HG03565 (cell line): ENCODE results near the gene GSPT2.
"Not testable (repeated sequence)": the region's sequence is repeated elsewhere in the genome, so short reads cannot be mapped to it uniquely, and the experiment has no call there.

Source experiments
- ATAC-seq: cut with Tn5 transposase; IDR thresholded peaks from one replicate; pipeline ENCODE4 v1.9.1; 2021; ENCODE audit warnings: mild to moderate bottlenecking, moderate library complexity; ENCODE audit not compliant: unreplicated experiment

Gene GSPT2

DNA sequence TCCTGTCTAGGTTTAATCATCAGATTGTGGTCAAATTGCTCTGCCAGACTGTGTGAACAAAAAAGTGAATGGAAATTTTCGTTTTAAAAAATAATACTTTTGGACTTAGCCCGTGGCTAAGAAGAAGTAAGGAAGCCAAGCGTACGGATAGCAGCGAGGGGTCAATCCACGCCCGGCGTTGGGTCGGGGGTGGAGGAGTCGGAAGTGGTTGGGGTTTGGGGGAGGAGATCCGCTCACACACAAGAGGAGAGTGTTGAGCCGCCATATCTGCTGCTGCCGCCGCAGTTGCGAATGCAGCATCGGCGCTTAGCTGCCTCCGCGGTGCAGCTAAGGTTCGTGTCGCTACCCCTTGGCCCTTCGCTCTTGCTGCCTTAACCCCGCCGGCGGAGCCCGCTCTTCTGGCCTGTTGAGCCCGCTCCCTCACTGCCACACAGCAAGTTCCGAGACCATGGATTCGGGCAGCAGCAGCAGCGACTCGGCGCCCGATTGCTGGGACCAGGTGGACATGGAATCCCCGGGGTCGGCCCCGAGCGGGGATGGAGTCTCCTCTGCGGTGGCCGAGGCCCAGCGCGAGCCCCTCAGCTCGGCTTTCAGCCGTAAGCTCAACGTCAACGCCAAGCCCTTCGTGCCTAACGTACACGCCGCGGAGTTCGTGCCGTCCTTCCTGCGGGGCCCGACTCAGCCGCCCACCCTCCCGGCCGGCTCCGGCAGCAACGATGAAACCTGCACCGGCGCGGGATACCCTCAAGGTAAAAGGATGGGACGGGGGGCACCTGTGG is at the start of gene GSPT2:
GSPT2 (plus strand) TSS at position 264 of the 779 bp plus-strand sequence; CDS start at position 449, 185 bp downstream.
- peak; percentile 83 for ATAC-seq

DNA sequence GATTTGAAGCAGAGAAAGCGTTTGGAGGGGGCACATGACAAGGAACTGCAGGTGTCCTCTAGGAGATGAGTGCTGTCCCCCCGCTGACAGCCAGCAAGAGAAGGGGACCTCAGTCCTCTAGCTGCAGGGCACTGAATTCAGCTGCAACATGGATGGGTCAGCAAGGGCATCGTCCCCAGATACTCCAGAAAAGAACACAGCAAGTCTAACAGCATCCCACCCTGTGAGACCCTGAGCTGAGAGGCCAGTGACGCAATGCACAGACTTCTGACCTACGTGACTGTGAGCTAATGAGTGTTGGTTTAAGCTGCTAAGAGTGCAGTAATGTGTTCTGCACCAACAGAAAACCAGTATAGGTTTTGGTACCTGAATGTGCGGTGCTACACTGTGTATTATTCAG is 49.0 kb upstream of the GSPT2 start:
- no peak for ATAC-seq

DNA sequence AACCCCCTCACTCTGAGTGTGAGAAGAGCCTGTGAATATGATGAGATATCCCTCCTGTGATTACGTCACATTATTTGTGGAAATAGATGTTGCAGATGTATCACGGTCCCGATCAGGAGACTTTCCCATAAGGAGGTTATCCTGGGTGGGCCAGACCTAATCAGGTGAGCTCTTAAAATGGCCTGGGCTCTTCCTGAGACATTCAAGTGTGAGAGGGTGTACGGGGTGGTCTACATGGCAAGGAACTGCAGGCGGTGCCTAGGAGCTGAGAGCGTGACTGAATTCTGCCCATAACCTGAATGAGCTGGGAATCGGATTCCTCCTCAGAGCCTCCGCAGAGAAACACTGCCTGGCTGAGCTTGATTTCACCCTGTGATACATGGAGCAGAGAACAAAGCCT is 45.8 kb upstream of the GSPT2 start:
- ATAC-seq = no peak

DNA sequence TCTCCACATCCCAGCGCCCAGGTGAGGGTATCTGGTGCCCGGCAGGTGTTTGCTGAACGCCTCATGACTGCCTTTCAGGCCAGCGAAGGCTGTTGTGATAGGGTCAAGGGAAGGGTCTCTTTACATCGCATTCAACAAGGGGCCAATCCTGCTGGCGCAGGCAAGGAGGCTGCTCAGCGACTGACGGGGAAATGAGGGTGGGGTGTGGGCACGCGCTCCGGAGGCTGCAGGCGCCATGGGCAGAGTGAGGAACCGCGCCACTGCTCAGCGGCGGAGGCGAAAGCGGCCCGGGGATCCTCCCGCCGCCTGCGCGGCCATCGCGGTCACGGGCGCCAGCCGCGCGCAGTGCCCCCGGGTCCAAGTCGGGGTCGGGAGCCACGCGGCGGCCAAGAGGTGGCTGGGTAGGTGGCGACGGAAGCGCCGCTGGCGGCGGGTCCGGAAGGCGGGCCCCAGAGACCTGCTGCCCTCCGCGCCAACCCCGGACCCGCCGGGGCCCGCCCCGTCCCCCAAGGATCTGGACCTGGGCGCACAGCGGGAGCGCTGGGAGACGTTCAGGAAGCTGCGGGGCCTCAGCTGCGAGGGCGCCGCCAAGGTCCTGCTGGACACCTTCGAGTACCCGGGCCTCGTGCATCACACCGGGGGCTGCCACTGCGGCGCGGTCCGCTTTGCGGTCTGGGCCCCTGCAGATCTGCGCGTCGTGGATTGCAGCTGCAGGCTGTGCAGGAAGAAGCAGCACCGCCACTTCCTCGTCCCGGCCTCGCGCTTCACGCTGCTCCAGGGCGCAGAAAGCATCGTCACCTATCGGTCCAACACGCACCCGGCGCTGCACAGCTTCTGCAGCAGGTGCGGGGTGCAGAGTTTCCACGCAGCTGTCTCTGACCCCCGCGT is 32.7 kb upstream of the GSPT2 start, which contains the start of gene CENPVL1:
CENPVL1 (plus strand) TSS at position 236 of the 888 bp plus-strand sequence; CDS start at position 236, 0 bp downstream.
- not testable (repeated sequence) for ATAC-seq

DNA sequence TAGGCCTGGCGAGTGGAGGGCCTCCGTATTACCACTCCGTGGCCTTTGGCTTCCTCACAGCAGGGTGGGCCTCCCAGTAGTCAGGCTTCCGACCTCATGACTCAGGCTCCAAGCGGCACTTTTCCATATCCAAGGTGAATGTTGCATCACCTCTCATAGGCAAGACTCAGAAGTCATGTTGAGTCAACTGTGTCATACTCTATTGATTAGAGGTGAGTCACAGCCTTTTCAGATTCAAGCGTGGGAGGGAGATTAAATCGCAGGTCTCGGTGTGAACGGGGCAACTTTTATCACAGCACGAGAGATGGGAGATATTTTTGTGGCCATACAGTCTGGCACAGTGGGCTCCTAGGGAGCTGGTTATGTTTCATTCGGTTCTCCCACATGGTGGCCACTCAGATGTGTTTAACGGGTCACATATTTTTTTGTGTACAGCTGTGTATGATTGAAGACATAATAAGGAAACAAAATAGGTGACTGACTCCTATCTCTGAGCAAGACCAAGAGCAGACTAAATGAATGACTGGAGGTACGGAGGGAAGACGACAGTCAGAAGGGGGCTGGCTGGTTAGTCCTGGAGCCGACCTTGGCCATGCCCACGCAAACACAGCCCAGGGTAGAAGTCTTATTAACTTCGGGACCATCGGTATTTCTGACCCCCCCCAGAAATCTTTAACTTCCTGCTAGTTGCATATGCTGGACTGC is 30.1 kb upstream of the GSPT2 start:
- ATAC-seq = not testable (repeated sequence)

DNA sequence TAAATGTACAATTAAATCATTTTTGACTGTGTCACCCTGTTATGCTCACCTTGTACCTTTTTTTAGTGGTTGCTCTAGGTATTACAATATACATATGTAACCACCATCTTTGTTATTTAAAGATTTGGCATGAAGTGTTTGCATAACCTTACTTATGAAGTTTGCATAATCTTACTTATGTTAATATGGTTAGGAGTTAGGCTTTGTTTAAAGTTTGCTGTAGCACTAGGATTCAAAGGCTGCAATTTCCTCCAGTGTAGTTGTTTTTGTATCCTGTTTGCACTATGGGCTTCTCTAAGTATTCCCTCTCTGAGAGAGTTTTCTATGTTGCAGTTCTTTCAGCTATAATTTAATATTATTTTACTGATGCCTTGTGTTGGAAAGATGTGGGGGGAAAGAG is 15.0 kb upstream of the GSPT2 start:
- no peak for ATAC-seq

DNA sequence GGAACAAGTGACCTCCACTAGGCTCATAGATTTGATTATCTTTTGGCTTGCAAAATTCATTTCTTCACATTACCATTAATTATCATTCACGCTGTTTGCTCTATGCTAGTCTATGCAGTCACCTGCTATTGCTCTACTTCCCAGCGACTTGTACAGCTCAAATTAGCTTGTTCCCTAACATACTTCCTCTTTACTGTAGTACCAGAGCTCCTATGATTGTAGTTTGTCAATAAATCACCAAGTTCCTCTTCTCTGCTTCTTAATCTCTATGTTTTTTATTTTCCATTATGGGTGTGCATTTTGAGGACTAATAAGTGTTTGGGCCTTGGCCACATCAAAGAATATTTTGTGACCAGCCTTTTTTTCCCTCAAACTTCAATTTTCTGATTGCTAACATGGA is 6.2 kb upstream of the GSPT2 start:
- ATAC-seq = no peak

DNA sequence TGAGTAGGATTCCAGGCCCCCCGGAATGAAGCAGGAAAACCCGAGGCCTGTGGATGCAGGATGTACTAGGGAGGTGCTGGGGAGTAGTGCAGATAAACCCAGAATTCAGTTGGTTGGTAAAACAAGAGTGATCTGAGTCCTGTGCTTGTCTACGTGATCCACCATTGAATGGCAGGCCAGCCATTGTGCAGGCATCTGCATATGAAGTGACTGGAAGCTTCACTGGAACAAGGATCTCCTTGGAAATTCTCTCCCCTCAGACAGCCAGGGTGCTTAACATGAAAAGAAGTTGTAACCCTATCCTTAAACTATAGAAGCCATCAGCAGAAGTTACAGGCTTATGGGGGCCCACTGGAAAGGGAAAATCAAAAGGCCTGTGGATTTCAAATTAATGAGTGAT is 656 bp upstream of the GSPT2 start:
- ATAC-seq = no peak

DNA sequence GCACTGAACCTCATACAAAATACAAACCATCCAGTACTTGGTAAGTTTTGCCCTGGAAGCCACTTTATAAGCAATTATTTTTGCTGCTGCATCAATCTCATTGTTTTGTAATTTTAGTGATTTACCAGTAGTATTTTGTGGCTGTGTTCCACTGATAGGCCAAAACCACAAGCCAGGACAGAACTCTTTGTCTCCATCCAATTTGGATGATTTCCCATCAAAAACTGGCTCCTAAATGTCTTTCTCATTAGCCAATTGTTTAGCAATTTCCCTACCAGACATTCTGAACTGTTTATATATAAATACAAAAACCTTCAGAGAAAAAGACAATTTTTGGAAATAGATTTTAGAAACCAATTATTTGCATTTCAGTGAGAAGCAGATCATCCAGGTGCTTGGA is 4.4 kb downstream of the GSPT2 start:
- no peak for ATAC-seq

DNA sequence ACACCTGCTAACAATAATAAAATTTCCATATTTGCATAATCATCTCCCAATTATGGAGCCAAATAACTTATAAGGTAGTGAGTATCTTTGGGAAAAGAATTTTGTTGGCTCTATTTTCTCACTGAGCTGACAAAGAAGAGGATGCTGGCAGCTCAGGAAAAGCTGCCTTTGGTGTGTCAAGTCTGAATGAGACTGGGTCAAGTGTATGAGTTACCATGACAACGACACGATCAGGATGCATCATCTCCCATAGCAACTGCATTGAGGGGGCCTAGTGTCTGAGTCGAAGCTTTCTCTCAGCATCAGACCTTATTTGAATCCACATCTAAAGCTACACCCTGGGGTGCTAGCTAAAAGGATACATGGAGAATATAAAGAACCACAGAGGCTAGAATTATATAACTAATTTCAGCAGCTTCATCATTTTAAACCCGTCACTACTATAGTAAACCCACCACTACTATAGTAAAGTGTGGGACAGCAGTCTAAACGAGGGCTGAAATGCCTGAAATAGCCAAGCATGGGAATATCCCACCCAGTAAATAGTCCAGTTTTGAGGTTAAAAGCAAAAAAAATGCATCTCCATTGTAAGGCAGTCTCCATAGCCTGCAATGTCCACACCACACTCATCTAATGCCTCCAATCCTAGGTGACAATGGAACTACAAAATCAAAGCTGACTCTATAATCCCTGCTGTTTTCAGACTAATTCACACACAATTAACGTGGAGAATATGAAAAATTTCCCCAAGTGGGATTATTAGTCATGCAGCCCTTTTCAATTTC is 16.0 kb downstream of the GSPT2 start:
- no peak for ATAC-seq

DNA sequence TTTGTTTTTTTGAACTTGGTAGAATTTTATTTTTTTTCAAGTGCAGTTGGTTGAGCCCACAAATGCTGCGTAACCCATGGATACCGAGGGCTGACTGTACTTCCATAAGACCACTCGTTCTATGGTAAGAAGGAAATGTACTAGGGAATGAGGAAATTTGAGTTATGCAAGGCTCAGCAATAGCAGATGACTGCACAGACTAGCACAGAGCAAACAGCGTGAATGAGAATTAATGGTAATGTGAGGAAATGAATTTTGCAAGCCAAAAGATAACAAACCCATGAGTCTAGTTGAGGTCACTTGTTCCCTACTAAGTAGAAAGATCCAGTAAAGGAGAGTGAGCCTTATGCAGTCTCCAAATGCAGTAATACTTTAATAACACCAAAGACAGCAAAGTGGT is 17.4 kb downstream of the GSPT2 start:
- no peak for ATAC-seq

DNA sequence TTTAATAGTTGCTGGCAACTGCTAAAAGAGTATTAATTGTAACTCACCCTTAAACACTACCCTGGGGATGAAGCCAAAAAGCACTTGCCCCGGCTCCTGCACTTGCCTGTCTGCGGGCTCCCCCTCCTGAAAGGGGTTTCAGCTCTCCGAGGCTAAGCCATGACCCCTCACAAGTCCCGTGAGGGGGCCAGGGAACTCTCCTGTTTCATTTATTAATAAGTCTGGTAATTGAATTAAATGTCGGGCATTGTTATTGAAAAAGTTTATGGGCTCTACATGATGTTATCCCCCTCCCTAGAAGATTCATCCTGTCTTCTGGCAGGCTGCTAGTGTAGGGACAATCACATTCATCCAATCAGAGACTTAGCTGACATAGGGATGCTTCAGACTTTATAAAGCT is 23.3 kb downstream of the GSPT2 start:
- no peak for ATAC-seq

DNA sequence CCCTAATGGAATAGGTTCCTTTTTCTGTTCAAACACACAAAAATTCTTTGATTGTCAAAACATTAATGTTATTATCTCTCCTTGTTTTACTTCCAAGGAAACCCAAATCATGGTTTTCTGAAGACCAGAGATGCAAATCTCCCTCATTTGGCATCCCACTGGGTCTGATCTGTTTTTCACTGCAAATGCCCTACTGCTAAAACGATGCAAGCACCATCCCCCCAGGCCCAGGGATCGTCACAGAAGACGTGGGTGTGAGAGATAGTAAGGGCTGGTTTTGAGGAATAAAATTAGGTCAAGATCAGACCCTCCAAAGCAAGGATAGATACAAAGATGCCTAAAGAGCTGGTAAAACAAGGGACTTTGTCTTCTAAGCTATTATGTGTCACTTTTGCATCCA is 33.6 kb downstream of the GSPT2 start:
- ATAC-seq = no peak

DNA sequence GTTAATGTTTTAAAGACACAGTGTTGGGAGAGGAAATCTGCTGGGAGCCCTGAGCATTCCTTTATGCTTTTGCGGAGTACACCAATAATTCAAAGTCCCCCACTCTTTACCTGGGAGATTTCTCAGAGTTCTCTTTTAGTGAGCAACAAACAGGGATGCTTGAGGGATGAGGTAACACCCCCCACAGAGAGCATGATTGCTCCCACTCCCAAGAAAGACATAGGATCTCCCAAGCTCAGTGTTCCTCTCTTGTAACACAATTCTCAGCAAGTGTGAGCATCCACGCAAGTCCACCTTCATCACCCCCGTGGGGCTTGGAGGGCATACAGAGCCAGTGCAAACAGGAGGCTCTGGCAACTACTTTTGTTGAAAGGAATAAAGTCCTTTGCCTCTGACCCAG is 36.1 kb downstream of the GSPT2 start:
- ATAC-seq = no peak

DNA sequence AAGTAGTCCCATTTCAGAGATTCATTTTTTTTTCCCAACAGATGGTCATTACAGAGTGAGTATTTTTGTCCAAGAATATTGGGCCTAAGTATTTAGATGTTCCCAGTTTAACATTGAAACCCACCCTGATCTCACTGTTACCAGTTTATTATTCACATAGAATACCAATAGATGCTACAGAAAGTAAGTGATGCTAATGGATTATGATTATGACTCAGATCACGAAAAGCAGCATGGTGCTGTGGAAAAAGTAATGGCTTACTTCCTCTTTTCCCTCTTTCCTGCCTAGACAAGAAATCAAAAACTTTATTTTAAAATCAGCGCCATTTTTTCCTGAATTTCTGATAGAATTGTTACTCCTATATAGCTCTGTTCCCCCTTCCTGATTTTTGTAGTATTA is 51.9 kb downstream of the GSPT2 start:
- no peak for ATAC-seq
